Keratinocyte (primary cell): Measurements from ENCODE around the gene CPPED1. TPM values are rescaled to one million over a fixed set of nuclear protein-coding genes. Genes with fewer than 3 reads are reported as not detected.

Source experiments
- DNase-seq: peaks from one replicate; pipeline ENCODE4 v3.0.0-alpha.2; 2011; ENCODE audit warnings: low read depth, missing footprints, low spot score
- FAIRE-seq: peaks from 2 replicates; lab custom pipeline; 2011; peaks lifted over from hg19 to GRCh38; lab: Jason Lieb, UNC
- H2AFZ ChIP-seq: 2 replicates; pipeline ENCODE4 v1.6.0; 2012; ENCODE audit warnings: low read length, control low read depth, inconsistent platforms; ENCODE audit not compliant: control insufficient read depth
- H3K27ac ChIP-seq: 2 replicates; pipeline ENCODE4 v1.5.1; 2011; ENCODE audit warnings: low read length; ENCODE audit not compliant: control insufficient read depth, insufficient read depth
- H3K27me3 ChIP-seq: 3 replicates; pipeline ENCODE4 v1.6.0; 2011; ENCODE audit warnings: low read length; ENCODE audit not compliant: control insufficient read depth, insufficient read depth; ENCODE audit errors: extremely low read depth
- H3K36me3 ChIP-seq, 2 experiments: 2 replicates in 1 of 2; 3 replicates in 1 of 2; pipeline ENCODE4 v1.5.1; 2011; ENCODE audit warnings: low read length in 2 of 2, mild to moderate bottlenecking in 1 of 2; ENCODE audit not compliant: control insufficient read depth in 2 of 2, insufficient read depth in 2 of 2; ENCODE audit errors: extremely low read depth in 1 of 2
- H3K4me1 ChIP-seq: 3 replicates; pipeline ENCODE4 v1.5.1; 2011; ENCODE audit warnings: low read length; ENCODE audit not compliant: control insufficient read depth, insufficient read depth; ENCODE audit errors: extremely low read depth
- H3K4me2 ChIP-seq: 3 replicates; pipeline ENCODE4 v1.6.0; 2011; ENCODE audit warnings: low read depth, low read length; ENCODE audit not compliant: control insufficient read depth, insufficient read depth; ENCODE audit errors: extremely low read depth
- H3K4me3 ChIP-seq, 3 experiments: fragments of 200-600 bp in 1 of 3; sonication (generic) in 1 of 3; 2 replicates in 2 of 3; 3 replicates in 1 of 3; pipeline ENCODE4 v1.5.1; 2011 to 2016; ENCODE audit warnings: low read length in 3 of 3, mild to moderate bottlenecking in 3 of 3, control low read depth in 2 of 3, inconsistent platforms in 1 of 3, low read depth in 1 of 3, mixed read lengths in 1 of 3, mixed run types in 1 of 3, moderate library complexity in 1 of 3; ENCODE audit not compliant: control insufficient read depth in 2 of 3, insufficient read depth in 2 of 3; ENCODE audit errors: extremely low read depth in 1 of 3
- H3K79me2 ChIP-seq: 2 replicates; pipeline ENCODE4 v1.6.0; 2012; ENCODE audit warnings: low read length; ENCODE audit not compliant: control insufficient read depth, insufficient read depth
- H3K9ac ChIP-seq: 3 replicates; pipeline ENCODE4 v1.6.0; 2011; ENCODE audit warnings: low read length; ENCODE audit not compliant: control insufficient read depth, insufficient read depth; ENCODE audit errors: extremely low read depth
- H3K9me1 ChIP-seq: 3 replicates; pipeline ENCODE4 v1.6.0; 2011; ENCODE audit warnings: low read length; ENCODE audit not compliant: control insufficient read depth, insufficient read depth; ENCODE audit errors: extremely low read depth
- H3K9me3 ChIP-seq: 2 replicates; pipeline ENCODE4 v1.5.1; 2012; ENCODE audit warnings: low read depth, low read length; ENCODE audit not compliant: control insufficient read depth
- H4K20me1 ChIP-seq: 3 replicates; pipeline ENCODE4 v1.6.0; 2011; ENCODE audit warnings: low read length; ENCODE audit not compliant: control insufficient read depth, insufficient read depth; ENCODE audit errors: extremely low read depth
- EZH2 ChIP-seq: IDR thresholded peaks from one replicate; pipeline ENCODE4 v1.6.1; 2012; ENCODE audit warnings: inconsistent platforms, mild to moderate bottlenecking, low read length, moderate library complexity
- dilution Hi-C: fragments of 300-500 bp; cut with MboI; formaldehyde crosslinking; loops from one replicate; pipeline ENCODE4 v1.7.0; 2020; ENCODE audit warnings: low sequenced_read_pairs; ENCODE audit not compliant: extremely low pct_ligation_motif_present
- polyA plus RNA-seq, 5 experiments: library from polyadenylated mRNA; depleted of rRNA in 3 of 5; stranded (reverse) in 3 of 5; stranded (forward) in 1 of 5; unstranded in 1 of 5; fragments of >200 nt; gene quantifications; 1 replicate in 1 of 5; 2 replicates in 3 of 5; 3 replicates in 1 of 5; pipeline versions ENCODE4 v1.2.1 to v1.2.3, GENCODE V29; 2011 to 2012; ENCODE audit warnings: missing spikeins in 2 of 5, low read depth in 1 of 5, low replicate concordance in 1 of 5
- TF ChIP-seq, protein P1 (sequence below), 3 experiments: IDR thresholded peaks in 1 of 3; conservative IDR thresholded peaks in 1 of 3; optimal IDR thresholded peaks in 1 of 3; 2 replicates in 2 of 3; 3 replicates in 1 of 3; pipeline versions ENCODE3 to v1.5.1; 2011; ENCODE audit warnings: low read length in 3 of 3, mild to moderate bottlenecking in 3 of 3, moderate library complexity in 2 of 3, control low read depth in 1 of 3, inconsistent platforms in 1 of 3; ENCODE audit not compliant: insufficient read depth in 2 of 3; ENCODE audit errors: extremely low read depth in 1 of 3

CPPED1 gene
- polyA plus RNA-seq, 1 donor (not counting 4 experiments of a cell fraction or from before 2014, with no cell fraction given) = 14.4 TPM

DNA sequence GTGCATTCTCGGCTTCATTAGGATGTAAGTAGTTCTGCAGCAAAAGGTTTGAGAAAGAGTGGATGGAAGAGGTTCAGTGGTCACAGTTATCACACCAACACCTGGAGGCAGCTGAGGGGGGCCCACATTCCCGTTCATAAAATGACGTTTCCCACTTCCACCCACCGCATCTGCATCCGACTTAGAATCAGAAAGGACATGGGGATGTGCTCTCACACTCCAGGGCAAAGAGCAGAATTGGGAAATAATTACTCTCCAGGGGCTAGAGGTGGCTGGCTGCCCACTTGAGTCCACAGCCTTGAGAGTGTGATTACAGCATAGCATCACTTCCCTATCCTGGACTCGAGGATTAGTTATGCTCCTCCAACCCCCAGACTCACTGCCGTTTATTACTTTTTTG, 122.0 kb downstream of the CPPED1 start:
- no peaks in the 10 kb centered on the region for H3K9me3 ChIP-seq
- no peaks in the 10 kb centered on the region for H3K27me3 ChIP-seq
- H3K27ac ChIP-seq = no peak overlapping the region
- dilution Hi-C loops = no loop called here
- no peaks in the 10 kb centered on the region for H3K36me3 ChIP-seq
- no peaks in the 10 kb centered on the region for H3K4me1 ChIP-seq
- no peak overlapping the region for H3K4me2 ChIP-seq
- no peak overlapping the region for H2AFZ ChIP-seq
- TF ChIP-seq EZH2 = no peak
- TF ChIP-seq, protein P1, sequence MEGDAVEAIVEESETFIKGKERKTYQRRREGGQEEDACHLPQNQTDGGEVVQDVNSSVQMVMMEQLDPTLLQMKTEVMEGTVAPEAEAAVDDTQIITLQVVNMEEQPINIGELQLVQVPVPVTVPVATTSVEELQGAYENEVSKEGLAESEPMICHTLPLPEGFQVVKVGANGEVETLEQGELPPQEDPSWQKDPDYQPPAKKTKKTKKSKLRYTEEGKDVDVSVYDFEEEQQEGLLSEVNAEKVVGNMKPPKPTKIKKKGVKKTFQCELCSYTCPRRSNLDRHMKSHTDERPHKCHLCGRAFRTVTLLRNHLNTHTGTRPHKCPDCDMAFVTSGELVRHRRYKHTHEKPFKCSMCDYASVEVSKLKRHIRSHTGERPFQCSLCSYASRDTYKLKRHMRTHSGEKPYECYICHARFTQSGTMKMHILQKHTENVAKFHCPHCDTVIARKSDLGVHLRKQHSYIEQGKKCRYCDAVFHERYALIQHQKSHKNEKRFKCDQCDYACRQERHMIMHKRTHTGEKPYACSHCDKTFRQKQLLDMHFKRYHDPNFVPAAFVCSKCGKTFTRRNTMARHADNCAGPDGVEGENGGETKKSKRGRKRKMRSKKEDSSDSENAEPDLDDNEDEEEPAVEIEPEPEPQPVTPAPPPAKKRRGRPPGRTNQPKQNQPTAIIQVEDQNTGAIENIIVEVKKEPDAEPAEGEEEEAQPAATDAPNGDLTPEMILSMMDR (optimal IDR thresholded peaks at IDR 0.05 in 1 of 3, IDR thresholded peaks at IDR 0.05 in 1 of 3, conservative IDR thresholded peaks at IDR 0.05 in 1 of 3; ENCODE audit: extremely low read depth in 1 of 3, insufficient read depth in 2 of 3, low read length in 3 of 3) = no peak
- no peak overlapping the region for H3K4me3 ChIP-seq
- DNase-seq (no peak), FAIRE-seq (no peak)
- H3K9me1 ChIP-seq = no peaks in the 10 kb centered on the region
- H3K9ac ChIP-seq = no peak overlapping the region
- no peaks in the 10 kb centered on the region for H3K79me2 ChIP-seq
- H4K20me1 ChIP-seq = no peaks in the 10 kb centered on the region

DNA sequence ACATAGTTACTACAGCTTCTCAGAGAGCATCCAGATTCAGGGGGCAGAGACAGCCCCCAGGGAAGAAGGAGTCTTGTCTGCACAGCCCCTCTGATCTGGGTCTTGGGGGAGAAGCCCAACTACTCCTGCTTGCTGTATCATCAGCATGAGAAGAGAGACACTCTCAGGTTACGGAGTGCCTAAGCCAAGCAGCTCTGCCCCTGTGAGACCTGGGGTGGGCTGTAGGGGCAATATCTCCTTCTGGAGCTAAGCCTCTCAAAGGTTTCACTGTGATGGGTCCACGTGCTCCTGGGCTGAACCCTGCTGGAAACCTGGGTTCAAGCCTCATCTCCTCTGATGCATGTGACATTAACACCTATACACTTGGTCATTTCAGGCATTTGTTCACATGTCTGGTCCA, 123.2 kb downstream of the CPPED1 start:
- no peak overlapping the region for H3K4me2 ChIP-seq

DNA sequence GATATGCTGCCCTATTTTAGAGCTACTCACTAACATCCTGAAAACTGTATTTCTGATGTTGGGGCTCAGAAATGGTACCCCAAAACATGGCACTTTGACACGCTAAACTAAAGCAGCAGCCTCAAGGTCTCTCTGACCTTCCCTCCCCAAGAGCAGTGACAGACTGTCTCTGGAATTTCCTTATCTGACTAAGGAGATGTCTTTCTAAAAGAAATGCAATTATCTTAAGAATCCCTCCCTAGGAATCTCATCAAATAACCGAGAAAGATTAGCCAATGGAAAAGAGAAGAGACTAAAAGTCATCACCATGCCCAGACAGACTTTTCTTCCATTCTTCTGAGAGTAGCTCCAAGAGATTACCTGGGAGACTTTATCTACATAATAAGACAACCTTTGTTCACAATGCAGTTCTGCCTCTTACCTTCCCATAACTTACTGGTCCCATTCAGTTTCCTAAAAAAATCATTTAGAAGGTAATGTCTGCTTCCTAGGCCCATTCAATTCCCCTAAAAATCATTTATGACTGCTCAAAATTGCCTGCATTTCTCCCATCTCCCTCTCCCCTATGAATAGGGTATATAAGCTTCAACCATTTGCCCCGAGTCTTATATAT, 123.9 kb downstream of the CPPED1 start:
- no peaks in the 10 kb centered on the region for H3K36me3 ChIP-seq
- no peaks in the 10 kb centered on the region for H3K27me3 ChIP-seq
- no peaks in the 10 kb centered on the region for H3K9me3 ChIP-seq
- H3K4me2 ChIP-seq = no peak overlapping the region
- TF ChIP-seq EZH2 = no peak
- TF ChIP-seq, protein P1 (optimal IDR thresholded peaks at IDR 0.05 in 1 of 3, IDR thresholded peaks at IDR 0.05 in 1 of 3, conservative IDR thresholded peaks at IDR 0.05 in 1 of 3; ENCODE audit: extremely low read depth in 1 of 3, insufficient read depth in 2 of 3, low read length in 3 of 3) = no peak
- FAIRE-seq = no peak
- H3K27ac ChIP-seq = no peak overlapping the region
- H3K4me1 ChIP-seq = no peaks in the 10 kb centered on the region
- no peaks in the 10 kb centered on the region for H3K79me2 ChIP-seq
- no peaks in the 10 kb centered on the region for H3K9me1 ChIP-seq
- dilution Hi-C loops = no loop called here
- H3K9ac ChIP-seq = no peak overlapping the region
- no peak overlapping the region for H2AFZ ChIP-seq
- H3K4me3 ChIP-seq = no peak overlapping the region
- DNase-seq = no peak
- no peaks in the 10 kb centered on the region for H4K20me1 ChIP-seq

More for the DNA sequence above, 123.2 kb downstream of the CPPED1 start:
- Histone ChIP-seq H3K36me3 (no peaks in the 10 kb centered on the region), H3K4me3 (no peak overlapping the region), H3K9me1 (no peaks in the 10 kb centered on the region), H3K27ac (no peak overlapping the region), H3K4me1 (no peaks in the 10 kb centered on the region), H2AFZ (no peak overlapping the region), H3K27me3 (no peaks in the 10 kb centered on the region), H3K9ac (no peak overlapping the region), H3K79me2 (no peaks in the 10 kb centered on the region), H4K20me1 (no peaks in the 10 kb centered on the region), H3K9me3 (no peaks in the 10 kb centered on the region)
- dilution Hi-C loops = no loop called here
- FAIRE-seq (no peak), DNase-seq (no peak)
- no peak for TF ChIP-seq EZH2
